NCI-H2029 (cell line): ENCODE results near the gene GDF10.

Experiments used
- DNase-seq: peaks from one replicate; lab custom pipeline; 2025; lab: John Stamatoyannopoulos, UW

The GDF10 gene

GRCh38 chr10:47354165-47354564 is 54.2 kb downstream of the GDF10 start:
- DNase-seq = no peak

- no peak for DNase-seq
Measured at GRCh38 chr10:47354900-47355299, 54.9 kb downstream of the GDF10 start.

GRCh38 chr10:47356708-47357107 is 56.7 kb downstream of the GDF10 start:
- DNase-seq = no peak

DNA sequence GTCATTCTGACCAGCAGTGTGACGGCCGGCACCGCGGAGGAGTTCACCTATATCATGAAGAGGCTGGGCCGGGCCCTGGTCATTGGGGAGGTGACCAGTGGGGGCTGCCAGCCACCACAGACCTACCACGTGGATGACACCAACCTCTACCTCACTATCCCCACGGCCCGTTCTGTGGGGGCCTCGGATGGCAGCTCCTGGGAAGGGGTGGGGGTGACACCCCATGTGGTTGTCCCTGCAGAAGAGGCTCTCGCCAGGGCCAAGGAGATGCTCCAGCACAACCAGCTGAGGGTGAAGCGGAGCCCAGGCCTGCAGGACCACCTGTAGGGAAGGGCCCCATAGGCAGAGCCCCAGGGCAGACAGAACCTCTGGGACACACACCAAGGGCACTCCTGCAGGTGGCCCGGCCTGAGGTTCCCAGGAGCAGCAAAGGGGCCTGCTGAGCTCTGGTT is 57.2 kb downstream of the GDF10 start:
- DNase-seq = no peak

DNA sequence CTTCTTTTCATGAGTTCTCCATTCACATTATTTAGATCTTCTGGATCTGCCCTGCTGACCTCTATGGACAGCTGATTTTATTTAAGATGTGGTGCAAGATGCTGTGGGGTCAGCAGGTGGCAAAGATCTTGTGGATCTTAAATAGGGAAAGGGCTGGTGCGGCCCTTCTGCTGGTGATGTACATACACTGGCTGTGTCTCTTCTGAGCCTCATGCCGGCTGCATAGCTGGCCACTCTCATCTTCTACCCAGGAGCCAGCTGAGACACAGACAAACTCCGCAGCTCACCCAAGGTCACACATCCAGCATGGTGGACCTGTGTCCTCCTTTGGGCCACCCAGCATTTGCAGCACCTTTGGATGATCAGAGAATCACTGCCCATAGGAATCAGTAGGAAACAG is 57.9 kb downstream of the GDF10 start:
- no peak for DNase-seq

GRCh38 chr10:47358457-47358856 is 58.5 kb downstream of the GDF10 start:
- no peak for DNase-seq

GRCh38 chr10:47359101-47359500 is 59.1 kb downstream of the GDF10 start:
- DNase-seq = no peak

DNA sequence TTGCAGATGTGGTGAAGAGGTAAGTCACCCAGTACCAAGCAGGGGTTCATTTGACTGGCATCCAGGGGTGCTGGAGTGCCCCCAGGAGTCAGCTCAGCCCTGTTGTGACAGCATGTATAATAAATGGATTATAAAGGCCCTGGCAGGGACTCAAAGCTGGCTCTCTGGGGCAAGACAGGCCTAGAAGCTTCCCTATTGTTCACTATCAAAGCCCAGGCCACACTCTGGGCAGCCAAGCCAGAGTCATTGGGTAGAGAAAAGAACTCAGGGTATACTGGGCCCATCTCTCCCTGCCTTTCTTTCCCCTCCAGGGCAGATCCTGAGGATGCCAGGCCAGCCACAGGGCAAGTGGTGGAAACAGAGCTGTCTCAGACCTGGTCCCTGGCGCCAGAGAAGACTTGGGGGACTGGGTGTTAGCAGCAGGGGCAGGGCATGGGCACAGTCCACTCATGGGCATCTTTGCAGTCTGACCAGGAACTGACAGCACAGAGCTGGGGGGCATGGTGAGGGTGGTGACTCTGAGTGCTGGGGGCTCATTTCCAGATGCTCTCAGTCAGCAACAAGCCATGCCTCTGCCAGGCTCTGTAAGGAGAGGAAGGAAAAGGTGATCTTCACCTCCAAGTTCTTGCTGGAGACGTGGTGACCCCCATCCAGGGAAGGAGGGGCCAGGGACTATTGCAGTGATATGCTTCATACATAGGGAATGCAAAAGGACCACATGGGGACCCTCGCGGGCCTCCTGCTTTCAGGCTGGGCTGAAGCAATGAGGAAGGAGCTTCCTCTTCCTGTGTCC is 59.8 kb downstream of the GDF10 start:
- DNase-seq = no peak

GRCh38 chr10:47360419-47361040 is 60.5 kb downstream of the GDF10 start:
- DNase-seq = no peak

- no peak for DNase-seq
Measured at GRCh38 chr10:47361293-47361692, 61.3 kb downstream of the GDF10 start.

- DNase-seq = no peak
Measured at GRCh38 chr10:47362199-47362598, 62.2 kb downstream of the GDF10 start.
